Testis (tissue), 2 donors: ENCODE data around the gene ZNF860.
"Not testable (repeated sequence)": the region's sequence is repeated elsewhere in the genome, so short reads cannot be mapped to it uniquely, and the experiment has no call there.

Source experiments
- CTCF ChIP-seq, 3 experiments: fragments of 450-650 bp in 2 of 3; fragments of 200-600 bp in 1 of 3; sonication (generic) in 1 of 3; IDR thresholded peaks; one replicate each; pipeline ENCODE4 v1.5.1; 2016 to 2019; ENCODE audit warnings: antibody characterized with exemption in 3 of 3, mild to moderate bottlenecking in 2 of 3, moderate library complexity in 1 of 3
- POLR2A ChIP-seq: fragments of 450-650 bp; IDR thresholded peaks from one replicate; pipeline ENCODE4 v1.6.1; 2017; ENCODE audit warnings: antibody characterized with exemption, mild to moderate bottlenecking, moderate library complexity

- not testable (repeated sequence) for TF ChIP-seq POLR2A; CTCF (IDR thresholded peaks at IDR 0.05)
These were observed 29.1 kb downstream of the ZNF860 start for GRCh38 chr3:32010699-32011098.
